IMR-90 (cell line): Measurements from ENCODE around the gene TNFRSF13B. TPM values are rescaled to one million over a fixed set of nuclear protein-coding genes. Genes with fewer than 3 reads are reported as not detected.
A peak's percentile ranks its signal among the peaks of the same experiment; 100 is the strongest.

Source experiments
- ATAC-seq: fragments of 200-7000 bp; cut with Tn5 transposase; 2 replicates; pipeline ENCODE4 v1.9.1; 2020; ENCODE audit warnings: low read depth, mild to moderate bottlenecking, moderate library complexity
- BruUV-seq: library from RNA; stranded (reverse); fragments of 400-500 nt; replicated peaks from 2 replicates; lab custom pipeline; 2021; lab: Mats Ljungman, UMichigan
- CTCF ChIA-PET: fragments of 300-600 bp; formaldehyde crosslinking; extraction: SDS; loops from one replicate; lab custom pipeline; 2021; ENCODE audit warnings: antibody characterized with exemption; lab: Yijun Ruan, JAX
- POLR2A ChIA-PET: fragments of 300-600 bp; sonication (Branson Sonifier 250); formaldehyde crosslinking; loops from one replicate; lab custom pipeline; 2022; ENCODE audit warnings: antibody characterized with exemption; ENCODE audit not compliant: unreplicated experiment; lab: Charles Lee
- DNase-seq: peaks from one replicate; pipeline ENCODE4 v3.0.0; 2013
- H2AFZ ChIP-seq: replicated peaks from 2 replicates; pipeline ENCODE3; 2013; ENCODE audit warnings: low read length, mild to moderate bottlenecking; ENCODE audit not compliant: poor library complexity
- H2AK5ac ChIP-seq: 2 replicates; pipeline ENCODE4 v1.6.1; 2013; ENCODE audit warnings: low read depth, low read length, inconsistent platforms
- H2AK9ac ChIP-seq: replicated peaks from 2 replicates; pipeline ENCODE3; 2013; ENCODE audit warnings: mild to moderate bottlenecking, low read depth, low read length, moderate library complexity; ENCODE audit not compliant: poor library complexity
- H2BK120ac ChIP-seq: 2 replicates; pipeline ENCODE4 v1.6.1; 2013; ENCODE audit warnings: low read depth, low read length, inconsistent platforms
- H2BK15ac ChIP-seq: 3 replicates; pipeline ENCODE4 v1.6.1; 2013; ENCODE audit warnings: low read depth, low read length, inconsistent platforms
- H2BK20ac ChIP-seq: 2 replicates; pipeline ENCODE4 v1.6.1; 2013; ENCODE audit warnings: low read depth, mild to moderate bottlenecking, inconsistent platforms, low read length, moderate library complexity
- H2BK5ac ChIP-seq: 2 replicates; pipeline ENCODE4 v1.6.1; 2013; ENCODE audit warnings: mild to moderate bottlenecking, low read depth, low read length, inconsistent platforms; ENCODE audit not compliant: poor library complexity, severe bottlenecking
- H3K14ac ChIP-seq: replicated peaks from 2 replicates; pipeline ENCODE4 v1.6.1; 2013; ENCODE audit warnings: low read depth, low read length, inconsistent platforms
- H3K18ac ChIP-seq: 2 replicates; pipeline ENCODE4 v1.6.1; 2013; ENCODE audit warnings: low read depth, low read length, control low read depth
- H3K23ac ChIP-seq: 2 replicates; pipeline ENCODE4 v1.6.1; 2013; ENCODE audit warnings: low read depth, low read length, inconsistent platforms
- H3K27ac ChIP-seq: 2 replicates; pipeline ENCODE4 v1.5.1; 2013; ENCODE audit warnings: mild to moderate bottlenecking, control low read depth, low read length; ENCODE audit not compliant: insufficient read depth
- H3K27me3 ChIP-seq: 2 replicates; pipeline ENCODE4 v1.6.1; 2013; ENCODE audit warnings: low read length; ENCODE audit not compliant: control insufficient read depth, insufficient read depth
- H3K36me3 ChIP-seq: 2 replicates; pipeline ENCODE4 v1.6.1; 2013; ENCODE audit warnings: low read length, mixed read lengths; ENCODE audit not compliant: control insufficient read depth, insufficient read depth
- H3K4ac ChIP-seq: 2 replicates; pipeline ENCODE4 v1.6.1; 2013; ENCODE audit warnings: low read depth, low read length, inconsistent platforms
- H3K4me1 ChIP-seq: 2 replicates; pipeline ENCODE4 v1.6.1; 2013; ENCODE audit warnings: low read length, mixed read lengths; ENCODE audit not compliant: control insufficient read depth, insufficient read depth
- H3K4me2 ChIP-seq: 2 replicates; pipeline ENCODE4 v1.6.1; 2013; ENCODE audit warnings: low read depth, mild to moderate bottlenecking, control low read depth, low read length, moderate library complexity
- H3K4me3 ChIP-seq: 2 replicates; pipeline ENCODE4 v1.5.1; 2013; ENCODE audit warnings: low read depth, mild to moderate bottlenecking, control low read depth, low read length, moderate library complexity; ENCODE audit not compliant: insufficient read depth
- H3K56ac ChIP-seq: 2 replicates; pipeline ENCODE4 v1.6.1; 2013; ENCODE audit warnings: low read length, inconsistent platforms; ENCODE audit not compliant: insufficient read depth; ENCODE audit errors: extremely low read depth
- H3K79me1 ChIP-seq, 2 experiments: 2 replicates each; pipeline ENCODE4 v1.6.1; 2013; ENCODE audit warnings: low read length in 2 of 2, inconsistent platforms in 1 of 2, low read depth in 1 of 2
- H3K9ac ChIP-seq: 2 replicates; pipeline ENCODE4 v1.6.1; 2013; ENCODE audit warnings: low read depth, low read length, control low read depth
- H3K9me1 ChIP-seq: 2 replicates; pipeline ENCODE4 v1.6.1; 2013; ENCODE audit warnings: low read length, inconsistent platforms; ENCODE audit not compliant: insufficient read depth
- H3K9me3 ChIP-seq: 2 replicates; pipeline ENCODE4 v1.6.1; 2013; ENCODE audit warnings: low read length; ENCODE audit not compliant: control insufficient read depth, insufficient read depth
- H4K20me1 ChIP-seq: 2 replicates; pipeline ENCODE4 v1.6.1; 2013; ENCODE audit warnings: low read length, inconsistent platforms; ENCODE audit not compliant: insufficient read depth
- H4K5ac ChIP-seq: 2 replicates; pipeline ENCODE4 v1.6.1; 2013; ENCODE audit warnings: mild to moderate bottlenecking, low read depth, low read length, control low read depth
- H4K8ac ChIP-seq, 2 experiments: 2 replicates each; pipeline ENCODE4 v1.6.1; 2013; ENCODE audit warnings: low read depth in 2 of 2, low read length in 2 of 2, control low read depth in 1 of 2, inconsistent platforms in 1 of 2
- H4K91ac ChIP-seq: 2 replicates; pipeline ENCODE4 v1.6.1; 2013; ENCODE audit warnings: low read depth, low read length, inconsistent platforms; ENCODE audit not compliant: insufficient read depth
- BHLHE40 ChIP-seq: fragments of 150-350 bp; IDR thresholded peaks from 2 replicates; pipeline ENCODE4 v1.6.1; 2016; ENCODE audit warnings: mild to moderate bottlenecking, low read depth, low read length
- CEBPB ChIP-seq: IDR thresholded peaks from 2 replicates; pipeline ENCODE4 v1.6.1; 2012; ENCODE audit warnings: low read depth, low read length, improper control_type of control experiment
- FOS ChIP-seq: fragments of 150-350 bp; IDR thresholded peaks from 2 replicates; pipeline ENCODE4 v1.6.1; 2016; ENCODE audit warnings: low read depth, low read length
- MAFK ChIP-seq: IDR thresholded peaks from 2 replicates; pipeline ENCODE4 v1.6.1; 2012; ENCODE audit warnings: low read depth, low read length, improper control_type of control experiment
- MXI1 ChIP-seq: IDR thresholded peaks from 2 replicates; pipeline ENCODE4 v1.6.1; 2012; ENCODE audit warnings: low read depth, mild to moderate bottlenecking, low read length, moderate library complexity, borderline replicate concordance
- NFE2L2 ChIP-seq: fragments of 150-350 bp; IDR thresholded peaks from 2 replicates; pipeline ENCODE4 v1.6.1; 2016; ENCODE audit warnings: low read depth, mild to moderate bottlenecking, low read length
- RAD21 ChIP-seq: IDR thresholded peaks from 2 replicates; pipeline ENCODE4 v1.6.1; 2012; ENCODE audit warnings: low read length, improper control_type of control experiment
- RCOR1 ChIP-seq: IDR thresholded peaks from 2 replicates; pipeline ENCODE4 v1.6.1; 2012; ENCODE audit warnings: mild to moderate bottlenecking, low read length, improper control_type of control experiment; ENCODE audit not compliant: insufficient replicate concordance
- SMC3 ChIP-seq: fragments of 150-350 bp; IDR thresholded peaks from 2 replicates; pipeline ENCODE4 v1.6.1; 2016; ENCODE audit warnings: low read depth, mild to moderate bottlenecking, antibody characterized with exemption, low read length, moderate library complexity
- USF2 ChIP-seq: fragments of 150-350 bp; IDR thresholded peaks from 2 replicates; pipeline ENCODE4 v1.6.1; 2017; ENCODE audit warnings: mild to moderate bottlenecking, antibody characterized with exemption, low read length, low read depth
- WGBS, 2 experiments: methylation state at CpG; one replicate each; pipeline versions ENCODE4 v1.1.5 to v1.1.7; 2013; ENCODE audit warnings: missing lambda C conversion rate in 2 of 2; ENCODE audit not compliant: insufficient read length in 1 of 2; ENCODE audit errors: extremely low coverage in 2 of 2; 5-methylcytosine and 5-hydroxymethylcytosine counted together
- dilution Hi-C: fragments of 300-500 bp; cut with HindIII; formaldehyde crosslinking; loops from one replicate; pipeline ENCODE4 v1.14.3; 2018; ENCODE audit warnings: low sequenced_read_pairs; ENCODE audit not compliant: unreplicated experiment
- in situ Hi-C: fragments of 300-500 bp; cut with MboI; formaldehyde crosslinking; loops from 3 replicates; pipeline ENCODE4 v1.14.3; 2019; ENCODE audit warnings: low sequenced_read_pairs, inconsistent platforms, mixed read lengths
- intact Hi-C: fragments of 100-400 bp; cut with micrococcal nuclease; formaldehyde crosslinking; loops from 2 replicates; pipeline ENCODE4 v1.10.0; 2022
- polyA plus RNA-seq, 3 experiments: library from polyadenylated mRNA; depleted of rRNA; stranded (reverse); fragments of >200 nt; gene quantifications; 2 replicates each; pipeline ENCODE4 v1.2.3, GENCODE V29; 2012; ENCODE audit warnings: low replicate concordance in 1 of 3
- total RNA-seq: library from RNA; depleted of rRNA; stranded (reverse); fragments of >200 nt; gene quantifications from 2 replicates; pipeline ENCODE4 v1.2.3, GENCODE V29; 2012
- TF ChIP-seq, protein P1 (sequence below): conservative IDR thresholded peaks from 2 replicates; pipeline ENCODE4 v1.5.1; 2012; ENCODE audit warnings: mild to moderate bottlenecking, low read depth, low read length, improper control_type of control experiment

TNFRSF13B gene
- total and polyA plus RNA-seq, 2 of the 4 experiments (the other 2 are of a cell fraction), result not detected

- TF ChIP-seq BHLHE40, result no peak
- TF ChIP-seq USF2, result no peak
- no peak for TF ChIP-seq SMC3
- TF ChIP-seq MXI1, result no peak
- TF ChIP-seq CEBPB, result no peak
- TF ChIP-seq MAFK, result no peak
- no peak for TF ChIP-seq NFE2L2
- no peak for TF ChIP-seq RCOR1
- TF ChIP-seq, protein P1, sequence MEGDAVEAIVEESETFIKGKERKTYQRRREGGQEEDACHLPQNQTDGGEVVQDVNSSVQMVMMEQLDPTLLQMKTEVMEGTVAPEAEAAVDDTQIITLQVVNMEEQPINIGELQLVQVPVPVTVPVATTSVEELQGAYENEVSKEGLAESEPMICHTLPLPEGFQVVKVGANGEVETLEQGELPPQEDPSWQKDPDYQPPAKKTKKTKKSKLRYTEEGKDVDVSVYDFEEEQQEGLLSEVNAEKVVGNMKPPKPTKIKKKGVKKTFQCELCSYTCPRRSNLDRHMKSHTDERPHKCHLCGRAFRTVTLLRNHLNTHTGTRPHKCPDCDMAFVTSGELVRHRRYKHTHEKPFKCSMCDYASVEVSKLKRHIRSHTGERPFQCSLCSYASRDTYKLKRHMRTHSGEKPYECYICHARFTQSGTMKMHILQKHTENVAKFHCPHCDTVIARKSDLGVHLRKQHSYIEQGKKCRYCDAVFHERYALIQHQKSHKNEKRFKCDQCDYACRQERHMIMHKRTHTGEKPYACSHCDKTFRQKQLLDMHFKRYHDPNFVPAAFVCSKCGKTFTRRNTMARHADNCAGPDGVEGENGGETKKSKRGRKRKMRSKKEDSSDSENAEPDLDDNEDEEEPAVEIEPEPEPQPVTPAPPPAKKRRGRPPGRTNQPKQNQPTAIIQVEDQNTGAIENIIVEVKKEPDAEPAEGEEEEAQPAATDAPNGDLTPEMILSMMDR, result no peak
- TF ChIP-seq FOS, result no peak
- no peak for TF ChIP-seq RAD21
- H3K9me3 ChIP-seq, result no peaks in the 10 kb centered on the region
- no peak overlapping the region for H3K18ac ChIP-seq
- H3K56ac ChIP-seq, result no peak overlapping the region
- no peak overlapping the region for H3K4me2 ChIP-seq
- intact Hi-C loops, result no loop called here
- no peak overlapping the region for H3K4ac ChIP-seq
- H3K4me1 ChIP-seq, result no peaks in the 10 kb centered on the region
- H2BK20ac ChIP-seq, result no peak overlapping the region
- H2AK5ac ChIP-seq, result no peak overlapping the region
- H3K36me3 ChIP-seq, result no peaks in the 10 kb centered on the region
- no peak overlapping the region for H3K23ac ChIP-seq
- no peak overlapping the region for H2AFZ ChIP-seq
- no peaks in the 10 kb centered on the region for H4K20me1 ChIP-seq
- no peak overlapping the region for H2BK120ac ChIP-seq
- peak overlapping the region; percentile 31 for H2AK9ac ChIP-seq
- H3K9me1 ChIP-seq, result no peaks in the 10 kb centered on the region
- H3K14ac ChIP-seq, result no peak overlapping the region
- in situ Hi-C loops, result no loop called here
- peaks cover 56% of the 10 kb centered on the region for H3K27me3 ChIP-seq
- H3K9ac ChIP-seq, result no peak overlapping the region
- dilution Hi-C loops, result no loop called here
- no peak overlapping the region for H3K27ac ChIP-seq
- no peak for DNase-seq
- CTCF ChIA-PET, result no interaction called here
- no peak overlapping the region for H3K4me3 ChIP-seq
- 70% methylated on average over 8 of the region's 18 CpGs; no CpG with 5 or more reads in 1 of the 2 experiments for WGBS, 2 experiments
- no peaks in the 10 kb centered on the region for H3K79me1 ChIP-seq
- BruUV-seq, result no TSS peak
- H4K8ac ChIP-seq, result no peak overlapping the region
- no peak overlapping the region for H4K91ac ChIP-seq
- H2BK5ac ChIP-seq, result no peak overlapping the region
- no peak overlapping the region for H4K5ac ChIP-seq
- no peak overlapping the region for H2BK15ac ChIP-seq
- POLR2A ChIA-PET, result no interaction called here
- no peak for ATAC-seq
Measured at GRCh38 chr17:16940116-16940881, 31.6 kb downstream of the TNFRSF13B start.
